IMR-90 (cell line): ENCODE data around the gene ANXA3. TPM values are rescaled to one million over a fixed set of nuclear protein-coding genes. Genes with fewer than 3 reads are reported as not detected.

Source experiments
- ATAC-seq: fragments of 200-7000 bp; cut with Tn5 transposase; 2 replicates; pipeline ENCODE4 v1.9.1; 2020; ENCODE audit warnings: low read depth, mild to moderate bottlenecking, moderate library complexity
- BruUV-seq: library from RNA; stranded (reverse); fragments of 400-500 nt; replicated peaks from 2 replicates; lab custom pipeline; 2021; lab: Mats Ljungman, UMichigan
- CTCF ChIA-PET: fragments of 300-600 bp; formaldehyde crosslinking; extraction: SDS; loops from one replicate; lab custom pipeline; 2021; ENCODE audit warnings: antibody characterized with exemption; lab: Yijun Ruan, JAX
- POLR2A ChIA-PET: fragments of 300-600 bp; sonication (Branson Sonifier 250); formaldehyde crosslinking; loops from one replicate; lab custom pipeline; 2022; ENCODE audit warnings: antibody characterized with exemption; ENCODE audit not compliant: unreplicated experiment; lab: Charles Lee
- DNase-seq: peaks from one replicate; pipeline ENCODE4 v3.0.0; 2013
- H2AFZ ChIP-seq: replicated peaks from 2 replicates; pipeline ENCODE3; 2013; ENCODE audit warnings: low read length, mild to moderate bottlenecking; ENCODE audit not compliant: poor library complexity
- H2AK5ac ChIP-seq: 2 replicates; pipeline ENCODE4 v1.6.1; 2013; ENCODE audit warnings: low read depth, low read length, inconsistent platforms
- H2AK9ac ChIP-seq: replicated peaks from 2 replicates; pipeline ENCODE3; 2013; ENCODE audit warnings: mild to moderate bottlenecking, low read depth, low read length, moderate library complexity; ENCODE audit not compliant: poor library complexity
- H2BK120ac ChIP-seq: 2 replicates; pipeline ENCODE4 v1.6.1; 2013; ENCODE audit warnings: low read depth, low read length, inconsistent platforms
- H2BK15ac ChIP-seq: 3 replicates; pipeline ENCODE4 v1.6.1; 2013; ENCODE audit warnings: low read depth, low read length, inconsistent platforms
- H2BK20ac ChIP-seq: 2 replicates; pipeline ENCODE4 v1.6.1; 2013; ENCODE audit warnings: low read depth, mild to moderate bottlenecking, inconsistent platforms, low read length, moderate library complexity
- H2BK5ac ChIP-seq: 2 replicates; pipeline ENCODE4 v1.6.1; 2013; ENCODE audit warnings: mild to moderate bottlenecking, low read depth, low read length, inconsistent platforms; ENCODE audit not compliant: poor library complexity, severe bottlenecking
- H3K14ac ChIP-seq: replicated peaks from 2 replicates; pipeline ENCODE4 v1.6.1; 2013; ENCODE audit warnings: low read depth, low read length, inconsistent platforms
- H3K18ac ChIP-seq: 2 replicates; pipeline ENCODE4 v1.6.1; 2013; ENCODE audit warnings: low read depth, low read length, control low read depth
- H3K23ac ChIP-seq: 2 replicates; pipeline ENCODE4 v1.6.1; 2013; ENCODE audit warnings: low read depth, low read length, inconsistent platforms
- H3K27ac ChIP-seq: 2 replicates; pipeline ENCODE4 v1.5.1; 2013; ENCODE audit warnings: mild to moderate bottlenecking, control low read depth, low read length; ENCODE audit not compliant: insufficient read depth
- H3K27me3 ChIP-seq: 2 replicates; pipeline ENCODE4 v1.6.1; 2013; ENCODE audit warnings: low read length; ENCODE audit not compliant: control insufficient read depth, insufficient read depth
- H3K36me3 ChIP-seq: 2 replicates; pipeline ENCODE4 v1.6.1; 2013; ENCODE audit warnings: low read length, mixed read lengths; ENCODE audit not compliant: control insufficient read depth, insufficient read depth
- H3K4ac ChIP-seq: 2 replicates; pipeline ENCODE4 v1.6.1; 2013; ENCODE audit warnings: low read depth, low read length, inconsistent platforms
- H3K4me1 ChIP-seq: 2 replicates; pipeline ENCODE4 v1.6.1; 2013; ENCODE audit warnings: low read length, mixed read lengths; ENCODE audit not compliant: control insufficient read depth, insufficient read depth
- H3K4me2 ChIP-seq: 2 replicates; pipeline ENCODE4 v1.6.1; 2013; ENCODE audit warnings: low read depth, mild to moderate bottlenecking, control low read depth, low read length, moderate library complexity
- H3K4me3 ChIP-seq: 2 replicates; pipeline ENCODE4 v1.5.1; 2013; ENCODE audit warnings: low read depth, mild to moderate bottlenecking, control low read depth, low read length, moderate library complexity; ENCODE audit not compliant: insufficient read depth
- H3K56ac ChIP-seq: 2 replicates; pipeline ENCODE4 v1.6.1; 2013; ENCODE audit warnings: low read length, inconsistent platforms; ENCODE audit not compliant: insufficient read depth; ENCODE audit errors: extremely low read depth
- H3K79me1 ChIP-seq, 2 experiments: 2 replicates each; pipeline ENCODE4 v1.6.1; 2013; ENCODE audit warnings: low read length in 2 of 2, inconsistent platforms in 1 of 2, low read depth in 1 of 2
- H3K9ac ChIP-seq: 2 replicates; pipeline ENCODE4 v1.6.1; 2013; ENCODE audit warnings: low read depth, low read length, control low read depth
- H3K9me1 ChIP-seq: 2 replicates; pipeline ENCODE4 v1.6.1; 2013; ENCODE audit warnings: low read length, inconsistent platforms; ENCODE audit not compliant: insufficient read depth
- H3K9me3 ChIP-seq: 2 replicates; pipeline ENCODE4 v1.6.1; 2013; ENCODE audit warnings: low read length; ENCODE audit not compliant: control insufficient read depth, insufficient read depth
- H4K20me1 ChIP-seq: 2 replicates; pipeline ENCODE4 v1.6.1; 2013; ENCODE audit warnings: low read length, inconsistent platforms; ENCODE audit not compliant: insufficient read depth
- H4K5ac ChIP-seq: 2 replicates; pipeline ENCODE4 v1.6.1; 2013; ENCODE audit warnings: mild to moderate bottlenecking, low read depth, low read length, control low read depth
- H4K8ac ChIP-seq, 2 experiments: 2 replicates each; pipeline ENCODE4 v1.6.1; 2013; ENCODE audit warnings: low read depth in 2 of 2, low read length in 2 of 2, control low read depth in 1 of 2, inconsistent platforms in 1 of 2
- H4K91ac ChIP-seq: 2 replicates; pipeline ENCODE4 v1.6.1; 2013; ENCODE audit warnings: low read depth, low read length, inconsistent platforms; ENCODE audit not compliant: insufficient read depth
- BHLHE40 ChIP-seq: fragments of 150-350 bp; IDR thresholded peaks from 2 replicates; pipeline ENCODE4 v1.6.1; 2016; ENCODE audit warnings: mild to moderate bottlenecking, low read depth, low read length
- CEBPB ChIP-seq: IDR thresholded peaks from 2 replicates; pipeline ENCODE4 v1.6.1; 2012; ENCODE audit warnings: low read depth, low read length, improper control_type of control experiment
- CHD1 ChIP-seq: IDR thresholded peaks from 2 replicates; pipeline ENCODE4 v1.6.1; 2012; ENCODE audit warnings: low read depth, low read length, improper control_type of control experiment
- FOS ChIP-seq: fragments of 150-350 bp; IDR thresholded peaks from 2 replicates; pipeline ENCODE4 v1.6.1; 2016; ENCODE audit warnings: low read depth, low read length
- MAFK ChIP-seq: IDR thresholded peaks from 2 replicates; pipeline ENCODE4 v1.6.1; 2012; ENCODE audit warnings: low read depth, low read length, improper control_type of control experiment
- MAZ ChIP-seq: IDR thresholded peaks from 2 replicates; pipeline ENCODE4 v1.6.1; 2012; ENCODE audit warnings: low read depth, mild to moderate bottlenecking, low read length, improper control_type of control experiment, moderate library complexity, borderline replicate concordance
- MXI1 ChIP-seq: IDR thresholded peaks from 2 replicates; pipeline ENCODE4 v1.6.1; 2012; ENCODE audit warnings: low read depth, mild to moderate bottlenecking, low read length, moderate library complexity, borderline replicate concordance
- POLR2A ChIP-seq: IDR thresholded peaks from 2 replicates; pipeline ENCODE4 v1.6.1; 2012; ENCODE audit warnings: mild to moderate bottlenecking, low read depth, low read length
- RAD21 ChIP-seq: IDR thresholded peaks from 2 replicates; pipeline ENCODE4 v1.6.1; 2012; ENCODE audit warnings: low read length, improper control_type of control experiment
- RCOR1 ChIP-seq: IDR thresholded peaks from 2 replicates; pipeline ENCODE4 v1.6.1; 2012; ENCODE audit warnings: mild to moderate bottlenecking, low read length, improper control_type of control experiment; ENCODE audit not compliant: insufficient replicate concordance
- RFX5 ChIP-seq: IDR thresholded peaks from 2 replicates; pipeline ENCODE4 v1.8.0; 2012; ENCODE audit warnings: low read depth, mild to moderate bottlenecking, low read length, moderate library complexity
- USF2 ChIP-seq: fragments of 150-350 bp; IDR thresholded peaks from 2 replicates; pipeline ENCODE4 v1.6.1; 2017; ENCODE audit warnings: mild to moderate bottlenecking, antibody characterized with exemption, low read length, low read depth
- WGBS, 2 experiments: methylation state at CpG; one replicate each; pipeline versions ENCODE4 v1.1.5 to v1.1.7; 2013; ENCODE audit warnings: missing lambda C conversion rate in 2 of 2; ENCODE audit not compliant: insufficient read length in 1 of 2; ENCODE audit errors: extremely low coverage in 2 of 2; 5-methylcytosine and 5-hydroxymethylcytosine counted together
- dilution Hi-C: fragments of 300-500 bp; cut with HindIII; formaldehyde crosslinking; loops from one replicate; pipeline ENCODE4 v1.14.3; 2018; ENCODE audit warnings: low sequenced_read_pairs; ENCODE audit not compliant: unreplicated experiment
- in situ Hi-C: fragments of 300-500 bp; cut with MboI; formaldehyde crosslinking; loops from 3 replicates; pipeline ENCODE4 v1.14.3; 2019; ENCODE audit warnings: low sequenced_read_pairs, inconsistent platforms, mixed read lengths
- intact Hi-C: fragments of 100-400 bp; cut with micrococcal nuclease; formaldehyde crosslinking; loops from 2 replicates; pipeline ENCODE4 v1.10.0; 2022
- polyA plus RNA-seq, 3 experiments: library from polyadenylated mRNA; depleted of rRNA; stranded (reverse); fragments of >200 nt; gene quantifications; 2 replicates each; pipeline ENCODE4 v1.2.3, GENCODE V29; 2012; ENCODE audit warnings: low replicate concordance in 1 of 3
- total RNA-seq: library from RNA; depleted of rRNA; stranded (reverse); fragments of >200 nt; gene quantifications from 2 replicates; pipeline ENCODE4 v1.2.3, GENCODE V29; 2012
- TF ChIP-seq, protein P1 (sequence below): conservative IDR thresholded peaks from 2 replicates; pipeline ENCODE4 v1.5.1; 2012; ENCODE audit warnings: mild to moderate bottlenecking, low read depth, low read length, improper control_type of control experiment

ANXA3 gene
- total and polyA plus RNA-seq, 2 of the 4 experiments (the other 2 are of a cell fraction) = 4.2 to 5.0 TPM

DNA sequence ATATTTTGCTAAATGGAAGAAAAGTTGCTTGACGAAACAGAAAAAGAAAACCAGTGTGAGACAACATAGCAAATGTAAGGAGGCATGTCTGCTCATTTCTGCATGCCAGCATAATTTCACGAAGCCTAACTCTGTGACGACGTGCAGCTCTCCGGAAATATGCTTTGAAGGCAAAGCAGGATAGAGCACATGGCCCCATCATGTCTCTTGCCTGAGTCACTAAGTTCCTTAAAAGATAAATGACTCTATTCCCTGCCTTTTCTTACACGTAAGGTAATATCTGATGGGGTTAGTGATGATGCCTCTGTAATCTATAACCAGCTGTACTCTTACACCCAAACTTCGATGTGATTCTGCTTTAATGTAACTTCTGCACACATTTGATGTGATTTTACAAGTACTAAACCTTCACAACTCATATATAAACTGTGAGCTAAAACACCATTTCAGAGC is 64.5 kb downstream of the ANXA3 start:
- no peak overlapping the region for H2AFZ ChIP-seq

More for the DNA sequence above, 64.5 kb downstream of the ANXA3 start:
- Histone ChIP-seq H3K9me1 (no peaks in the 10 kb centered on the region), H3K4me3 (no peak overlapping the region), H3K27me3 (no peaks in the 10 kb centered on the region), H3K27ac (no peak overlapping the region), H3K4me2 (no peak overlapping the region), H3K36me3 (no peaks in the 10 kb centered on the region), H2BK15ac (no peak overlapping the region), H2AK9ac (no peak overlapping the region), H2BK20ac (0 out of 2 replicates have a peak overlapping the region, but pooled peaks have one; percentile 20), H3K4me1 (no peaks in the 10 kb centered on the region; the same call in 1 of the 2 replicates), H4K5ac (no peak overlapping the region), H3K23ac (no peak overlapping the region), H4K91ac (no peak overlapping the region), H3K18ac (no peak overlapping the region), H3K9me3 (no peaks in the 10 kb centered on the region), H4K8ac (no peak overlapping the region), H2BK120ac (no peak overlapping the region; the same call in 1 of the 2 replicates), H2BK5ac (no peak overlapping the region), H3K9ac (no peak overlapping the region), H3K4ac (no peak overlapping the region), H3K14ac (no peak overlapping the region), H3K56ac (no peak overlapping the region), H2AK5ac (no peak overlapping the region), H3K79me1 (no peaks in the 10 kb centered on the region), H4K20me1 (no peaks in the 10 kb centered on the region)
- ChIA-PET CTCF (interaction anchor here (1.1 kb wide), 1 partner anchor 248 kb away, joined by 3 read pairs; no protein-coding TSS in a partner anchor), POLR2A (no interaction called here)
- DNase-seq (peak; percentile 70), ATAC-seq (peak; percentile 58)
- WGBS, 2 experiments = 60% methylated on average over 1 of the region's 7 CpGs; no CpG with 5 or more reads in 1 of the 2 experiments
- intact Hi-C loops (loop anchor here (10.0 kb wide), 1 partner anchor 309 kb away; no protein-coding TSS in a partner anchor), dilution Hi-C loops (loop anchor here (25.0 kb wide), 1 partner anchor 246 kb away; no protein-coding TSS in a partner anchor), in situ Hi-C loops (no loop called here)
- TF ChIP-seq CHD1 = no peak
- TF ChIP-seq MXI1 = no peak
- TF ChIP-seq CEBPB = no peak
- TF ChIP-seq RFX5 = no peak
- no peak for TF ChIP-seq BHLHE40
- no peak for TF ChIP-seq RAD21
- TF ChIP-seq, protein P1, sequence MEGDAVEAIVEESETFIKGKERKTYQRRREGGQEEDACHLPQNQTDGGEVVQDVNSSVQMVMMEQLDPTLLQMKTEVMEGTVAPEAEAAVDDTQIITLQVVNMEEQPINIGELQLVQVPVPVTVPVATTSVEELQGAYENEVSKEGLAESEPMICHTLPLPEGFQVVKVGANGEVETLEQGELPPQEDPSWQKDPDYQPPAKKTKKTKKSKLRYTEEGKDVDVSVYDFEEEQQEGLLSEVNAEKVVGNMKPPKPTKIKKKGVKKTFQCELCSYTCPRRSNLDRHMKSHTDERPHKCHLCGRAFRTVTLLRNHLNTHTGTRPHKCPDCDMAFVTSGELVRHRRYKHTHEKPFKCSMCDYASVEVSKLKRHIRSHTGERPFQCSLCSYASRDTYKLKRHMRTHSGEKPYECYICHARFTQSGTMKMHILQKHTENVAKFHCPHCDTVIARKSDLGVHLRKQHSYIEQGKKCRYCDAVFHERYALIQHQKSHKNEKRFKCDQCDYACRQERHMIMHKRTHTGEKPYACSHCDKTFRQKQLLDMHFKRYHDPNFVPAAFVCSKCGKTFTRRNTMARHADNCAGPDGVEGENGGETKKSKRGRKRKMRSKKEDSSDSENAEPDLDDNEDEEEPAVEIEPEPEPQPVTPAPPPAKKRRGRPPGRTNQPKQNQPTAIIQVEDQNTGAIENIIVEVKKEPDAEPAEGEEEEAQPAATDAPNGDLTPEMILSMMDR = no peak
- TF ChIP-seq MAZ = no peak
- 0 out of 2 replicates have a peak, but pooled peaks have one; percentile 4 for TF ChIP-seq MAFK
- no peak for TF ChIP-seq POLR2A
- no peak for TF ChIP-seq FOS
- peak; percentile 25; the same call in 1 of the 2 replicates for TF ChIP-seq USF2
- TF ChIP-seq RCOR1 = no peak
- BruUV-seq = no TSS peak
